GM18498 (cell line): Measurements from ENCODE around the gene CCSER1.
A peak's percentile ranks its signal among the peaks of the same experiment; 100 is the strongest.
"Not testable (repeated sequence)": the region's sequence is repeated elsewhere in the genome, so short reads cannot be mapped to it uniquely, and the experiment has no call there.

ENCODE experiments used
- ATAC-seq: cut with Tn5 transposase; IDR thresholded peaks from one replicate; pipeline ENCODE4 v1.9.1; 2021; ENCODE audit warnings: mild to moderate bottlenecking, moderate library complexity; ENCODE audit not compliant: unreplicated experiment

The CCSER1 gene

GRCh38 chr4:90889171-90889570, 762.0 kb downstream of the CCSER1 start:
- ATAC-seq, result no peak

GRCh38 chr4:90903413-90903812, 776.2 kb downstream of the CCSER1 start:
- ATAC-seq, result not testable (repeated sequence)

GRCh38 chr4:90904021-90904420, 776.8 kb downstream of the CCSER1 start:
- ATAC-seq, result no peak

GRCh38 chr4:90906239-90906638, 779.0 kb downstream of the CCSER1 start:
- no peak for ATAC-seq

GRCh38 chr4:90911724-90912434, 784.7 kb downstream of the CCSER1 start:
- not testable (repeated sequence) for ATAC-seq

- no peak for ATAC-seq
Observed at GRCh38 chr4:90922174-90922573, 795.0 kb downstream of the CCSER1 start.

GRCh38 chr4:90926957-90927356, 799.8 kb downstream of the CCSER1 start:
- no peak for ATAC-seq

GRCh38 chr4:90943311-90943710, 816.1 kb downstream of the CCSER1 start:
- ATAC-seq, result no peak

GRCh38 chr4:90946945-90947344, 819.8 kb downstream of the CCSER1 start:
- ATAC-seq, result no peak

- no peak for ATAC-seq
Observed at GRCh38 chr4:90950385-90950841, 823.2 kb downstream of the CCSER1 start.

- ATAC-seq, result no peak
Observed at GRCh38 chr4:90951037-90951436, 823.8 kb downstream of the CCSER1 start.

- ATAC-seq, result no peak
Observed at GRCh38 chr4:90958256-90958895, 831.2 kb downstream of the CCSER1 start.

- ATAC-seq, result peak; percentile 52
Observed at GRCh38 chr4:90960433-90960832, 833.2 kb downstream of the CCSER1 start.

GRCh38 chr4:90960840-90961239, 833.6 kb downstream of the CCSER1 start:
- peak; percentile 30 for ATAC-seq

- no peak for ATAC-seq
Observed at GRCh38 chr4:90970021-90970420, 842.8 kb downstream of the CCSER1 start.

GRCh38 chr4:90977726-90978125, 850.5 kb downstream of the CCSER1 start:
- no peak for ATAC-seq

GRCh38 chr4:90979556-90979955, 852.4 kb downstream of the CCSER1 start:
- ATAC-seq, result no peak

GRCh38 chr4:90982813-90983212, 855.6 kb downstream of the CCSER1 start:
- no peak for ATAC-seq

GRCh38 chr4:90990284-90990683, 863.1 kb downstream of the CCSER1 start:
- ATAC-seq, result no peak

GRCh38 chr4:90992213-90992612, 865.0 kb downstream of the CCSER1 start:
- ATAC-seq, result no peak

GRCh38 chr4:90994851-90995574, 867.8 kb downstream of the CCSER1 start:
- no peak for ATAC-seq

- no peak for ATAC-seq
Observed at GRCh38 chr4:90995996-90996395, 868.8 kb downstream of the CCSER1 start.
